CD14-positive monocyte (primary cell): ENCODE data around the gene SPTLC2. TPM values are rescaled to one million over a fixed set of nuclear protein-coding genes. Genes with fewer than 3 reads are reported as not detected.

Experiments used
- DNase-seq, 3 donors: peaks; one replicate each; pipeline ENCODE4 v3.0.0-alpha.2; 2011 to 2022
- H2AFZ ChIP-seq: 2 replicates; pipeline ENCODE4 v1.6.0; 2012; ENCODE audit warnings: mild to moderate bottlenecking, low read depth, low read length, inconsistent platforms; ENCODE audit not compliant: insufficient read depth, poor library complexity, severe bottlenecking
- H3K27ac ChIP-seq, 2 donors: 1 replicate in 1 of 2; 2 replicates in 1 of 2; pipeline ENCODE4 v1.5.1; 2012 to 2013; ENCODE audit warnings: low read length in 2 of 2, control low read depth in 1 of 2, inconsistent platforms in 1 of 2, low read depth in 1 of 2, mild to moderate bottlenecking in 1 of 2
- H3K27me3 ChIP-seq, 2 donors: one replicate each; pipeline versions ENCODE4 v1.6.0 to v1.6.1; 2011 to 2013; ENCODE audit warnings: low read length in 2 of 2; ENCODE audit not compliant: control insufficient read depth in 2 of 2, insufficient read depth in 2 of 2
- H3K36me3 ChIP-seq, 2 donors: replicated peaks in 1 of 2; 1 replicate in 1 of 2; 2 replicates in 1 of 2; pipeline versions ENCODE4 v1.5.1 to v1.6.1; 2012 to 2013; ENCODE audit warnings: low read length in 2 of 2, control low read depth in 1 of 2, inconsistent platforms in 1 of 2, mild to moderate bottlenecking in 1 of 2; ENCODE audit not compliant: insufficient read depth in 2 of 2, control insufficient read depth in 1 of 2
- H3K4me1 ChIP-seq, 2 donors: 1 replicate in 1 of 2; 2 replicates in 1 of 2; pipeline versions ENCODE4 v1.5.1 to v1.6.1; 2012 to 2013; ENCODE audit warnings: low read length in 2 of 2, control low read depth in 1 of 2, inconsistent platforms in 1 of 2, mild to moderate bottlenecking in 1 of 2, moderate library complexity in 1 of 2; ENCODE audit not compliant: insufficient read depth in 2 of 2, control insufficient read depth in 1 of 2
- H3K4me2 ChIP-seq: replicated peaks from 2 replicates; pipeline ENCODE3; 2012; ENCODE audit warnings: low read length, moderate library complexity, mild to moderate bottlenecking; ENCODE audit not compliant: poor library complexity, severe bottlenecking; ENCODE audit errors: extremely low read depth
- H3K4me3 ChIP-seq, 3 experiments: fragments of 200-600 bp in 1 of 3; sonication (generic) in 1 of 3; replicated peaks in 1 of 3; 1 replicate in 2 of 3; 2 replicates in 1 of 3; pipeline ENCODE4 v1.5.1; 2011 to 2013; ENCODE audit warnings: low read length in 3 of 3, mild to moderate bottlenecking in 3 of 3, control low read depth in 2 of 3, low read depth in 2 of 3, inconsistent platforms in 1 of 3, moderate library complexity in 1 of 3
- H3K79me2 ChIP-seq: 2 replicates; pipeline ENCODE4 v1.6.0; 2012; ENCODE audit warnings: mild to moderate bottlenecking, control low read depth, inconsistent platforms, low read length, moderate library complexity; ENCODE audit not compliant: insufficient read depth
- H3K9ac ChIP-seq: 2 replicates; pipeline ENCODE4 v1.6.0; 2017; ENCODE audit warnings: low read length, mild to moderate bottlenecking; ENCODE audit not compliant: insufficient read depth, poor library complexity, severe bottlenecking
- H3K9me3 ChIP-seq, 2 donors: replicated peaks in 1 of 2; 1 replicate in 1 of 2; 2 replicates in 1 of 2; pipeline versions ENCODE4 v1.5.1 to v1.6.1; 2012 to 2013; ENCODE audit warnings: low read length in 2 of 2, control low read depth in 1 of 2; ENCODE audit not compliant: control insufficient read depth in 1 of 2, insufficient read depth in 1 of 2
- H4K20me1 ChIP-seq: 2 replicates; pipeline ENCODE4 v1.6.0; 2012; ENCODE audit warnings: mild to moderate bottlenecking, low read length, control low read depth, moderate library complexity; ENCODE audit not compliant: insufficient read depth
- H3K27ac Mint-ChIP-seq, 7 donors: one replicate each; pipeline ENCODE4 v1.8.0; 2020; ENCODE audit warnings: mild to moderate bottlenecking in 7 of 7, mixed read lengths in 7 of 7, moderate library complexity in 6 of 7, inconsistent platforms in 2 of 7
- H3K27me3 Mint-ChIP-seq, 3 donors: one replicate each; pipeline ENCODE4 v1.8.0; 2021 to 2022; ENCODE audit warnings: low read depth in 3 of 3, mild to moderate bottlenecking in 3 of 3, mixed read lengths in 3 of 3, moderate library complexity in 3 of 3, inconsistent platforms in 1 of 3
- H3K36me3 Mint-ChIP-seq, 2 donors: one replicate each; pipeline ENCODE4 v1.8.0; 2020; ENCODE audit warnings: mixed read lengths in 2 of 2, inconsistent platforms in 1 of 2, mild to moderate bottlenecking in 1 of 2
- H3K4me1 Mint-ChIP-seq: one replicate; pipeline ENCODE4 v1.8.0; 2020; ENCODE audit warnings: mild to moderate bottlenecking, mixed read lengths
- H3K4me3 Mint-ChIP-seq, 2 donors: one replicate each; pipeline ENCODE4 v1.8.0; 2020; ENCODE audit warnings: mild to moderate bottlenecking in 2 of 2, mixed read lengths in 2 of 2, moderate library complexity in 1 of 2
- H3K9me3 Mint-ChIP-seq, 7 donors: one replicate each; pipeline ENCODE4 v1.8.0; 2020 to 2022; ENCODE audit warnings: mixed read lengths in 7 of 7, mild to moderate bottlenecking in 6 of 7, moderate library complexity in 6 of 7, inconsistent platforms in 2 of 7
- WGBS: methylation state at CpG from one replicate; pipeline ENCODE4 v1.1.5; 2013; ENCODE audit warnings: missing lambda C conversion rate; ENCODE audit not compliant: insufficient coverage; 5-methylcytosine and 5-hydroxymethylcytosine counted together
- intact Hi-C, 2 donors: fragments of 100-400 bp; cut with micrococcal nuclease; formaldehyde crosslinking; loops; one replicate each; pipeline versions ENCODE4 v1.15.0 to v1.15.1; 2023
- polyA plus RNA-seq, 3 donors: library from polyadenylated mRNA; depleted of rRNA in 1 of 3; unstranded in 2 of 3; stranded (reverse) in 1 of 3; fragments of 300-500 nt in 2 of 3; fragments of >200 nt in 1 of 3; fragmentation: Illumina TruSeq in 2 of 3; gene quantifications; 1 replicate in 2 of 3; 2 replicates in 1 of 3; pipeline ENCODE4 v1.2.3, GENCODE V29; 2012 to 2021
- TF ChIP-seq, protein P1 (sequence below): fragments of 200-600 bp; IDR thresholded peaks from one replicate; pipeline ENCODE4 v1.8.0; 2022; ENCODE audit warnings: antibody characterized with exemption, mild to moderate bottlenecking

SPTLC2 gene
- polyA plus RNA-seq, 3 donors, result 38.1 to 81.9 (median 73.1) TPM

DNA sequence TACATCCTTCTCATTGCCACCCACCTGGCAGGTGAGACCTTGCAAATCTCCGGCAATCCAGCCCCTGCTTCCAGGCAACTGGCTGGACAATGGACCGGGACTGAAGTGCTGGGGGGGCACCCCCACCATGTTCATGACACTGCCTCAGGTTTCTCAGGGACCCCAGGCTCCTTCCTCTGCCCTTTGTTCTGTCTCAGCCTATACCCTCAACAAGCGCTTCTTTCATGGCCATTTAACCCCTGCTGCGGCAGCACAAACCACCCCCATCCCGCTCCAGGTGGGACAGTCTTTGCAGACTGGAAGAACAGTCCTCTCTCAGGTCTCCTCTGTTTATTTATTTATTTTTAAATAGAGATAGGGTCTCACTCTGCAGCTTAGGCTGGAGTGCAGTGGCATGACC is 125.4 kb downstream of the SPTLC2 start:
- no peaks in the 10 kb centered on the region for H3K4me1 ChIP-seq
- peaks cover 4 to 6% (median 5%) of the 10 kb centered on the region in 3 donors for H3K27me3 Mint-ChIP-seq
- H4K20me1 ChIP-seq, result no peaks in the 10 kb centered on the region
- H3K9me3 Mint-ChIP-seq, result no peaks in the 10 kb centered on the region
- no peak overlapping the region for H3K4me2 ChIP-seq
- H3K79me2 ChIP-seq, result no peaks in the 10 kb centered on the region
- no peak overlapping the region for H2AFZ ChIP-seq
- no peak overlapping the region for H3K9ac ChIP-seq
- no peaks in the 10 kb centered on the region for H3K4me1 Mint-ChIP-seq
- no peaks in the 10 kb centered on the region for H3K36me3 ChIP-seq
- 100% methylated on average over 2 of the region's 5 CpGs for WGBS
- H3K27ac ChIP-seq, result no peak overlapping the region
- H3K9me3 ChIP-seq, result no peaks in the 10 kb centered on the region
- H3K27ac Mint-ChIP-seq, result peak overlapping the region in 1 of 7 donors; percentile 57
- DNase-seq, result no peak
- H3K4me3 ChIP-seq, result no peak overlapping the region
- no peaks in the 10 kb centered on the region for H3K36me3 Mint-ChIP-seq
- H3K27me3 ChIP-seq, result no peaks in the 10 kb centered on the region
- intact Hi-C loops, result no loop called here
- TF ChIP-seq, protein P1, sequence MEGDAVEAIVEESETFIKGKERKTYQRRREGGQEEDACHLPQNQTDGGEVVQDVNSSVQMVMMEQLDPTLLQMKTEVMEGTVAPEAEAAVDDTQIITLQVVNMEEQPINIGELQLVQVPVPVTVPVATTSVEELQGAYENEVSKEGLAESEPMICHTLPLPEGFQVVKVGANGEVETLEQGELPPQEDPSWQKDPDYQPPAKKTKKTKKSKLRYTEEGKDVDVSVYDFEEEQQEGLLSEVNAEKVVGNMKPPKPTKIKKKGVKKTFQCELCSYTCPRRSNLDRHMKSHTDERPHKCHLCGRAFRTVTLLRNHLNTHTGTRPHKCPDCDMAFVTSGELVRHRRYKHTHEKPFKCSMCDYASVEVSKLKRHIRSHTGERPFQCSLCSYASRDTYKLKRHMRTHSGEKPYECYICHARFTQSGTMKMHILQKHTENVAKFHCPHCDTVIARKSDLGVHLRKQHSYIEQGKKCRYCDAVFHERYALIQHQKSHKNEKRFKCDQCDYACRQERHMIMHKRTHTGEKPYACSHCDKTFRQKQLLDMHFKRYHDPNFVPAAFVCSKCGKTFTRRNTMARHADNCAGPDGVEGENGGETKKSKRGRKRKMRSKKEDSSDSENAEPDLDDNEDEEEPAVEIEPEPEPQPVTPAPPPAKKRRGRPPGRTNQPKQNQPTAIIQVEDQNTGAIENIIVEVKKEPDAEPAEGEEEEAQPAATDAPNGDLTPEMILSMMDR, result no peak
- H3K4me3 Mint-ChIP-seq, result no peak overlapping the region

DNA sequence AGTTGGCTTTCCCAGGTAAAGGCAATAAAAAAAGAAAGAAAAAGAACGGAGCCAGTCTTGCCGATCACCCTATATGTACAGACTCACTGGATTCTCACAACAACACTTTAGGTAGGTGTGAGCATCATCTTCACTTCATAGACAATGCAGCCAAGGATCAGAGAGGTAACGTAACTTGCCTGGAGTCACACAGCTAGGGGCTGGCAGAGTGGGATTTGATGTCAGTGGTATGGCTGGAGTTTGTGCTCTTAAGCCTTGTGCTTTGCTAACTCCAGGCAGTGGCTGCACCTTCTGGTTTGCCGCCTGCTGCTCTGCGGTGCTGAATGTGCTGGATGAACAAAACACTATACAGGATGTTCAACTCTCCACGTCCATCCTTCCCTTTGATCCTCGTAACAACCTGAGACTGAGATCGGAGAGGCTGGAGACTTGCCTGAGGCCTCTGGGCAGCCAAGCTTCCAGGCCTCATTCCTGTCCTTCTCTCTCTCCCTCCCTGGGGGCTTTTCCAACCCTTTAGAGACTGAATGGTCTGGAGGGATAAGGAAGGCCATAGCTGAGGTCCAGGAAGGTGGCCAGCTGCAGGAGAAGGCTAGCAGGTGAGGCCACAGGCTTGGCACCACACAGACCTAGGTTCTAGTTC is 126.0 kb downstream of the SPTLC2 start:
- H4K20me1 ChIP-seq, result no peaks in the 10 kb centered on the region
- no peak overlapping the region for H3K27ac ChIP-seq
- Mint-ChIP-seq H3K36me3 (no peaks in the 10 kb centered on the region), H3K4me3 (no peak overlapping the region), H3K9me3 (no peaks in the 10 kb centered on the region), H3K27me3 (peaks cover 0 to 2% (median 1%) of the 10 kb centered on the region in 3 donors), H3K4me1 (no peaks in the 10 kb centered on the region), H3K27ac (no peak overlapping the region)
- H3K79me2 ChIP-seq, result no peaks in the 10 kb centered on the region
- no peak overlapping the region for H3K4me3 ChIP-seq
- 100% methylated on average over 4 of the region's 8 CpGs for WGBS
- H3K4me2 ChIP-seq, result no peak overlapping the region
- H3K9me3 ChIP-seq, result no peaks in the 10 kb centered on the region
- no peaks in the 10 kb centered on the region for H3K27me3 ChIP-seq
- DNase-seq, result no peak
- H3K36me3 ChIP-seq, result no peaks in the 10 kb centered on the region
- no peak overlapping the region for H3K9ac ChIP-seq
- no peak overlapping the region for H2AFZ ChIP-seq
- H3K4me1 ChIP-seq, result no peaks in the 10 kb centered on the region
- TF ChIP-seq, protein P1, result no peak
- intact Hi-C loops, result no loop called here
